H9 (cell line): Measurements from ENCODE around the gene SP110. TPM values are rescaled to one million over a fixed set of nuclear protein-coding genes. Genes with fewer than 3 reads are reported as not detected.

Experiments
- DNase-seq: peaks from one replicate; pipeline ENCODE4 v3.0.0-alpha.2; 2017
- H2AFZ ChIP-seq: one replicate; pipeline ENCODE4 v1.6.1; 2013; ENCODE audit warnings: mild to moderate bottlenecking, low read length, control low read depth, moderate library complexity
- H2AK5ac ChIP-seq: 2 replicates; pipeline ENCODE4 v1.6.1; 2013; ENCODE audit warnings: low read length, control low read depth, mixed read lengths; ENCODE audit not compliant: insufficient read length
- H2BK120ac ChIP-seq: one replicate; pipeline ENCODE4 v1.6.1; 2013; ENCODE audit warnings: low read depth, mild to moderate bottlenecking, low read length, control low read depth, inconsistent platforms; ENCODE audit not compliant: poor library complexity, severe bottlenecking
- H2BK12ac ChIP-seq: 2 replicates; pipeline ENCODE4 v1.6.1; 2013; ENCODE audit warnings: low read length, control low read depth, mixed read lengths, low read depth; ENCODE audit not compliant: insufficient read length
- H2BK15ac ChIP-seq: 2 replicates; pipeline ENCODE4 v1.6.1; 2013; ENCODE audit warnings: low read depth, low read length, control low read depth
- H2BK20ac ChIP-seq: one replicate; pipeline ENCODE4 v1.6.1; 2013; ENCODE audit warnings: low read depth, mild to moderate bottlenecking, low read length, control low read depth, inconsistent platforms; ENCODE audit not compliant: poor library complexity, severe bottlenecking
- H2BK5ac ChIP-seq: 2 replicates; pipeline ENCODE4 v1.6.1; 2013; ENCODE audit warnings: low read length, control low read depth, mixed read lengths; ENCODE audit not compliant: insufficient read length
- H3K14ac ChIP-seq: 2 replicates; pipeline ENCODE4 v1.6.1; 2013; ENCODE audit warnings: low read length, control low read depth; ENCODE audit not compliant: insufficient read depth
- H3K18ac ChIP-seq: 2 replicates; pipeline ENCODE4 v1.6.1; 2013; ENCODE audit warnings: low read depth, mild to moderate bottlenecking, mixed read lengths, low read length, control low read depth; ENCODE audit not compliant: insufficient read length
- H3K23ac ChIP-seq: 2 replicates; pipeline ENCODE4 v1.6.1; 2013; ENCODE audit warnings: low read length, control low read depth, mixed read lengths, low read depth; ENCODE audit not compliant: insufficient read length
- H3K23me2 ChIP-seq: 2 replicates; pipeline ENCODE4 v1.6.1; 2013; ENCODE audit warnings: low read depth, mild to moderate bottlenecking, mixed read lengths, low read length, control low read depth; ENCODE audit not compliant: insufficient read length, poor library complexity, severe bottlenecking
- H3K27ac ChIP-seq: 2 replicates; pipeline ENCODE4 v1.5.1; 2013; ENCODE audit warnings: low read length, control low read depth, mixed read lengths, low read depth; ENCODE audit not compliant: insufficient read length
- H3K27me3 ChIP-seq: 2 replicates; pipeline ENCODE4 v1.6.1; 2013; ENCODE audit warnings: low read length, control low read depth, inconsistent platforms; ENCODE audit not compliant: insufficient read depth
- H3K4ac ChIP-seq: 2 replicates; pipeline ENCODE4 v1.6.1; 2013; ENCODE audit warnings: low read depth, mild to moderate bottlenecking, control low read depth, inconsistent platforms, low read length, moderate library complexity
- H3K4me1 ChIP-seq: 2 replicates; pipeline ENCODE4 v1.6.1; 2013; ENCODE audit warnings: low read length, control low read depth, inconsistent platforms; ENCODE audit not compliant: insufficient read depth
- H3K4me2 ChIP-seq: 2 replicates; pipeline ENCODE4 v1.6.1; 2013; ENCODE audit warnings: low read length, control low read depth, mixed read lengths; ENCODE audit not compliant: insufficient read length, insufficient read depth
- H3K56ac ChIP-seq: 2 replicates; pipeline ENCODE4 v1.6.1; 2013; ENCODE audit warnings: low read depth, mild to moderate bottlenecking, mixed read lengths, low read length, control low read depth; ENCODE audit not compliant: insufficient read length
- H3K79me1 ChIP-seq: 2 replicates; pipeline ENCODE4 v1.6.1; 2013; ENCODE audit warnings: low read depth, mild to moderate bottlenecking, moderate library complexity, low read length, control low read depth, inconsistent platforms; ENCODE audit not compliant: insufficient read depth, poor library complexity, severe bottlenecking
- H3K79me2 ChIP-seq: 2 replicates; pipeline ENCODE4 v1.6.1; 2013; ENCODE audit warnings: low read length, control low read depth, inconsistent platforms; ENCODE audit not compliant: insufficient read depth
- H3K9ac ChIP-seq: 2 replicates; pipeline ENCODE4 v1.6.1; 2013; ENCODE audit warnings: low read length, control low read depth, mixed read lengths; ENCODE audit not compliant: insufficient read length; ENCODE audit errors: extremely low read depth
- H3K9me3 ChIP-seq: one replicate; pipeline ENCODE4 v1.6.1; 2013; ENCODE audit warnings: low read depth, low read length, inconsistent platforms; ENCODE audit not compliant: control insufficient read depth
- H3T11ph ChIP-seq: one replicate; pipeline ENCODE4 v1.6.1; 2013; ENCODE audit warnings: mild to moderate bottlenecking, low read length, control low read depth, inconsistent platforms
- H4K20me1 ChIP-seq: one replicate; pipeline ENCODE4 v1.6.1; 2013; ENCODE audit not compliant: control insufficient read depth, insufficient read length, insufficient read depth
- H4K5ac ChIP-seq: 2 replicates; pipeline ENCODE4 v1.6.1; 2013; ENCODE audit warnings: low read depth, mild to moderate bottlenecking, mixed read lengths, low read length, control low read depth; ENCODE audit not compliant: insufficient read length
- H4K8ac ChIP-seq: replicated peaks from 2 replicates; pipeline ENCODE4 v1.6.1; 2013; ENCODE audit warnings: low read length, control low read depth, mixed read lengths, low read depth; ENCODE audit not compliant: insufficient read length
- H4K91ac ChIP-seq: 2 replicates; pipeline ENCODE4 v1.6.1; 2013; ENCODE audit warnings: low read depth, mild to moderate bottlenecking, moderate library complexity, mixed read lengths, low read length, control low read depth; ENCODE audit not compliant: insufficient read length
- H3K27ac Mint-ChIP-seq, 3 experiments: 2 replicates in 2 of 3; 3 replicates in 1 of 3; pipeline ENCODE4 v1.8.0; 2020 to 2021; ENCODE audit warnings: mixed read lengths in 3 of 3, mild to moderate bottlenecking in 1 of 3, moderate library complexity in 1 of 3
- H3K27me3 Mint-ChIP-seq: 2 replicates; pipeline ENCODE4 v1.8.0; 2021; ENCODE audit warnings: low read depth, mild to moderate bottlenecking, moderate library complexity, mixed read lengths
- H3K36me3 Mint-ChIP-seq, 3 experiments: 2 replicates in 2 of 3; 3 replicates in 1 of 3; pipeline ENCODE4 v1.8.0; 2020 to 2021; ENCODE audit warnings: low read depth in 3 of 3, mixed read lengths in 3 of 3; ENCODE audit not compliant: insufficient read depth in 1 of 3
- H3K4me1 Mint-ChIP-seq, 2 experiments: 2 replicates each; pipeline ENCODE4 v1.8.0; 2020; ENCODE audit warnings: mixed read lengths in 2 of 2
- H3K4me3 Mint-ChIP-seq, 2 experiments: 2 replicates in 1 of 2; 3 replicates in 1 of 2; pipeline ENCODE4 v1.8.0; 2020 to 2021; ENCODE audit warnings: mild to moderate bottlenecking in 2 of 2, mixed read lengths in 2 of 2, moderate library complexity in 1 of 2
- H3K9me3 Mint-ChIP-seq, 2 experiments: 2 replicates in 1 of 2; 3 replicates in 1 of 2; pipeline ENCODE4 v1.8.0; 2020; ENCODE audit warnings: mild to moderate bottlenecking in 2 of 2, mixed read lengths in 2 of 2, moderate library complexity in 1 of 2
- CTCF ChIP-seq: fragments of 200-600 bp; sonication (generic); conservative IDR thresholded peaks from 3 replicates; pipeline ENCODE4 v1.8.0; 2021; ENCODE audit warnings: antibody characterized with exemption, mild to moderate bottlenecking
- WGBS: extraction: QIAGEN DNeasy Blood & Tissue Kit; methylation state at CpG from one replicate; pipeline ENCODE4 v1.1.7; 2013; ENCODE audit warnings: missing lambda C conversion rate, low lambda C conversion rate, mixed read lengths; ENCODE audit not compliant: insufficient read length; ENCODE audit errors: extremely low coverage; 5-methylcytosine and 5-hydroxymethylcytosine counted together
- total RNA-seq: library from RNA; stranded (reverse); gene quantifications from 2 replicates; pipeline ENCODE4 v1.2.1, GENCODE V29; 2021

Gene SP110
- total RNA-seq, 1 experiment from 2014 or later, result 3.7 TPM

- Mint-ChIP-seq H3K36me3 (peaks cover 2 to 16% (median 4%) of the 10 kb centered on the region in 3 experiments; a peak in 4 of 7 replicates), H3K9me3 (peaks cover 0 to 9% of the 10 kb centered on the region in 2 experiments; a peak in 3 of 5 replicates), H3K27ac (no peak overlapping the region), H3K4me3 (no peak overlapping the region), H3K27me3 (peaks cover 6% of the 10 kb centered on the region), H3K4me1 (peaks cover 12 to 13% of the 10 kb centered on the region in 2 experiments)
- Histone ChIP-seq H3K79me1 (no peaks in the 10 kb centered on the region), H2BK12ac (no peak overlapping the region), H2BK15ac (no peak overlapping the region), H2AK5ac (no peak overlapping the region), H3K27me3 (no peaks in the 10 kb centered on the region), H3K23me2 (no peaks in the 10 kb centered on the region), H2BK20ac (no peak overlapping the region), H2BK5ac (no peak overlapping the region), H2AFZ (no peak overlapping the region), H3K23ac (no peak overlapping the region), H3T11ph (no peak overlapping the region), H3K4me1 (0 out of 2 replicates have a peak, but pooled peaks cover 2% of the 10 kb centered on the region), H3K9me3 (no peaks in the 10 kb centered on the region), H3K14ac (no peak overlapping the region), H3K79me2 (no peaks in the 10 kb centered on the region), H3K9ac (no peak overlapping the region), H3K27ac (no peak overlapping the region), H3K4ac (no peak overlapping the region), H4K91ac (no peak overlapping the region), H2BK120ac (no peak overlapping the region), H3K4me2 (no peak overlapping the region), H3K18ac (no peak overlapping the region), H4K8ac (no peak overlapping the region), H4K5ac (no peak overlapping the region), H3K56ac (no peak overlapping the region), H4K20me1 (no peaks in the 10 kb centered on the region)
- no peak for DNase-seq
- TF ChIP-seq CTCF, result no peak
- WGBS, result no CpG with 5 or more reads among the region's 6 CpGs
These were observed 58.6 kb downstream of the SP110 start for GRCh38 chr2:230161184-230161583.
